ENCODE data around the gene PA2G4. TPM values are rescaled to one million over a fixed set of nuclear protein-coding genes. Genes with fewer than 3 reads are reported as not detected.

Gene PA2G4
- total RNA-seq, 2 experiments from 2014 or later, result 399 to 410 TPM

DNA sequence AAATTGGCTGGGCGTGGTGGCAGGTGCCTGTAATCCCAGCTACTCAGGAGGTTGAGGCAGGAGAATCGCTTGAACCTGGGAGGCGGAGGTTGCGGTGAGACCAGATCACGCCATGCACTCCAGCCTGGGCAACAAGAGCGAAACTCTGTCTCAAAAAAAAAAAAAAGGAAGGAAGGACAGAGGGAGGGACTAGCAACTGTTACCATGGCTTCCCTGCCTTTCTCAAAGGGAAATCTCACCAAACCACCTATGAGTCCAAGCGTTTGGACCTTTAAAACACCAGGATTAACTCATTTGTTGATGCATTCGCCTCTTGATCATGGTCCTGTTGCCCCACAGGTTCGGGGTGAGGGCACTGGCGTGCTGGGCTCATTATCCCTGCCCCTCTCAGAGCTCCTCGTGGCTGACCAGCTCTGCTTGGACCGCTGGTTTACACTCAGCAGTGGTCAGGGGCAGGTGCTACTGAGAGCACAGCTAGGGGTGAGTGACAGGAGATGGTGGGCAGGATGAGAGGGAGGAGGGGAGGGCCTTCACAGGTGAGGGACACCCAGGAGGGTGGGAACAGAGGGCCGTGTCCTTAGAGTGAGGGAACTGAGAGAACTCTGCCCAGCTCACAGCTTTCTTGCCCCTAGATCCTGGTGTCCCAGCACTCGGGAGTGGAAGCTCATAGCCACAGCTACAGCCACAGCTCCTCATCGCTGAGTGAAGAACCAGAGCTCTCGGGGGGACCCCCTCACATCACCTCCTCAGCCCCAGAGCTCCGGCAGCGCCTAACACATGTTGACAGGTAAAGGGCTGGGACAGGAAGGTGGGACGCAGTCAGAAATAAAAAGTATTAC, 37.8 kb downstream of the PA2G4 start:
- CTCF ChIA-PET, result interaction anchor here (1.0 to 2.3 kb wide), 2 partner anchors 10 to 15 kb away, joined by 3 to 10 read pairs; partner anchors contain the start of gene MYL6B
- H3K4me1 Mint-ChIP-seq (ENCODE audit: low read depth), result peaks cover 46% of the 10 kb centered on the region
- peaks cover 66% of the 10 kb centered on the region for H3K36me3 Mint-ChIP-seq
- intact Hi-C loops (cut with micrococcal nuclease), result no loop called here
- POLR2A ChIA-PET, result interaction anchor here (0.6 to 2.1 kb wide), 8 partner anchors 10 to 40 kb away, joined by 3 to 9 read pairs (median 4); partner anchors contain the start of genes ESYT1 and MYL6B
- H3K4me3 Mint-ChIP-seq, result no peak overlapping the region
- H3K27ac Mint-ChIP-seq, result peak overlapping the region; percentile 81
- DNase-seq, result no peak
- H3K9me3 Mint-ChIP-seq, result no peaks in the 10 kb centered on the region
- no peaks in the 10 kb centered on the region for H3K27me3 Mint-ChIP-seq

DNA sequence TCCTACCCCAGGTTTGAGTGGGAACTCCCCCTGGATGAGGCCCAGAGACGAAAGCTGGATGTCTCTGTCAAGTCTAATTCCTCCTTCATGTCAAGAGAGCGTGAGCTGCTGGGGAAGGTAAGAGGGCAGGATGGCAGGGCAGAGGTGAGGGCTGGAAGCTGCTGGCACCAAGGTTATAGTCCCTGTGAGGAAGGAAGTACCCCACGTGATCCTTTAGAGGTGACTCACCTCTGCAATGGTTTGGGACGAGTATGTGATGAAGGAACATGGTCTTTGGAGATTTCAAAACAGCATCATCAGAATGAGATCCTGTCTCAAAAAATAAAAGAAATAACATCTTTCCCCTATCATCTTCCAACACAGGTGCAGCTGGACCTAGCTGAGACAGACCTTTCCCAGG, 38.9 kb downstream of the PA2G4 start:
- H3K9me3 Mint-ChIP-seq, result no peaks in the 10 kb centered on the region
- H3K27me3 Mint-ChIP-seq, result no peaks in the 10 kb centered on the region
- intact Hi-C loops (cut with micrococcal nuclease), result no loop called here
- H3K4me1 Mint-ChIP-seq (ENCODE audit: low read depth), result peaks cover 36% of the 10 kb centered on the region
- H3K27ac Mint-ChIP-seq, result peak overlapping the region; percentile 81
- no peak overlapping the region for H3K4me3 Mint-ChIP-seq
- ChIA-PET CTCF (interaction anchor here (0.9 to 2.3 kb wide), 4 partner anchors 9 to 63 kb away, joined by 3 to 10 read pairs (median 4); partner anchors contain the start of genes MYL6B and SMARCC2), POLR2A (interaction anchor here (0.6 to 2.1 kb wide), 5 partner anchors 8 to 18 kb away, joined by 3 to 9 read pairs (median 3); partner anchors contain the start of genes ESYT1, MYL6 and MYL6B)
- DNase-seq, result no peak
- H3K36me3 Mint-ChIP-seq, result peaks cover 57% of the 10 kb centered on the region

DNA sequence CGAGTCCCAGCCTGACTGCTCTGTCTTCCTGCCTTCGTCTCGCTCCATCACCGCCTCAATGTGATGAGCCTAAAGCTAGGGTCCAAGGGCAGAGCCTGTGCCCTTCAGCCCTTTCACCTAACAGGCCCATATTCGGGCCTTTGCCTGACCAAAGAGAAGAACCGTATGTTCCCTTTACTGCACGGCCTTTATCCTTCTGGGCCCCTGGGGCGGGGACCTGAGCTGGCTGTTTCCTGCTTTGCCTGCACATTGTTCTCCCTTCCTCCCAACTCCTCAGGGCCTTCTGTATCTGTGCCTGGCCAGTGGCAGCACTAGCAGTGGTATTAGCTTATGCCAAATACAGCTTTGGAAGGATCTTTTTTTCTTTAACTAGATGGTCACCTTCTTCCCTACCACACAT, 39.5 kb downstream of the PA2G4 start:
- Mint-ChIP-seq H3K4me1 (ENCODE audit: low read depth) (peaks cover 30% of the 10 kb centered on the region), H3K36me3 (peaks cover 50% of the 10 kb centered on the region), H3K27me3 (no peaks in the 10 kb centered on the region), H3K27ac (peak overlapping the region; percentile 81), H3K4me3 (no peak overlapping the region), H3K9me3 (no peaks in the 10 kb centered on the region)
- no peak for DNase-seq
- ChIA-PET CTCF (interaction anchor here (1.6 kb wide), 1 partner anchor 46 kb away, joined by 6 read pairs; the partner anchor contains the start of gene SMARCC2), POLR2A (interaction anchor here (1.0 to 2.1 kb wide), 3 partner anchors 8 to 17 kb away, joined by 3 to 9 read pairs (median 4); partner anchors contain the start of genes MYL6 and MYL6B)
- intact Hi-C loops (cut with micrococcal nuclease), result no loop called here

DNA sequence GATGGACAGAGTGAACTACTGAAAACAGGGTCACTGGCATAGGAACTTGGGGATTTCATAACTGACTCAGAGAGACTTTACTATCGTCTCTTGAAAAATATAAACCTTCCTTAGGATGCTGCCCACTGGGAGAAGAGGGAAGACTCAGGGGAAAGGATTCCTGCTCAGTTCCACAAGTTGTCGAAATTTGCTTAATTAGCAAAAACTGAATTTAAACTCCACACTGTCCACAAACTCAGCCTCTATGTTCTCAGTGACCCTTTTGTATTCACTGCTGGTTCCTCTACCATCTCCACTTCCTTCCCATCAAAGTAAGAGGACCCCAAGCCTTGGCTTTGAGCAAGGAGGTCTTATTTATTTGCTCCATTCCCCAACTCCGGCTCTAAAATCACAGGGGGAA, 40.9 kb downstream of the PA2G4 start:
- Mint-ChIP-seq H3K27me3 (no peaks in the 10 kb centered on the region), H3K36me3 (peaks cover 43% of the 10 kb centered on the region), H3K4me3 (no peak overlapping the region), H3K4me1 (ENCODE audit: low read depth) (peaks cover 28% of the 10 kb centered on the region), H3K9me3 (no peaks in the 10 kb centered on the region), H3K27ac (peak overlapping the region; percentile 54)
- DNase-seq, result no peak
- ChIA-PET CTCF (no interaction called here), POLR2A (interaction anchor here (1.3 kb wide), 1 partner anchor 15 kb away, joined by 3 read pairs; no protein-coding TSS in a partner anchor)
- intact Hi-C loops (cut with micrococcal nuclease), result no loop called here

DNA sequence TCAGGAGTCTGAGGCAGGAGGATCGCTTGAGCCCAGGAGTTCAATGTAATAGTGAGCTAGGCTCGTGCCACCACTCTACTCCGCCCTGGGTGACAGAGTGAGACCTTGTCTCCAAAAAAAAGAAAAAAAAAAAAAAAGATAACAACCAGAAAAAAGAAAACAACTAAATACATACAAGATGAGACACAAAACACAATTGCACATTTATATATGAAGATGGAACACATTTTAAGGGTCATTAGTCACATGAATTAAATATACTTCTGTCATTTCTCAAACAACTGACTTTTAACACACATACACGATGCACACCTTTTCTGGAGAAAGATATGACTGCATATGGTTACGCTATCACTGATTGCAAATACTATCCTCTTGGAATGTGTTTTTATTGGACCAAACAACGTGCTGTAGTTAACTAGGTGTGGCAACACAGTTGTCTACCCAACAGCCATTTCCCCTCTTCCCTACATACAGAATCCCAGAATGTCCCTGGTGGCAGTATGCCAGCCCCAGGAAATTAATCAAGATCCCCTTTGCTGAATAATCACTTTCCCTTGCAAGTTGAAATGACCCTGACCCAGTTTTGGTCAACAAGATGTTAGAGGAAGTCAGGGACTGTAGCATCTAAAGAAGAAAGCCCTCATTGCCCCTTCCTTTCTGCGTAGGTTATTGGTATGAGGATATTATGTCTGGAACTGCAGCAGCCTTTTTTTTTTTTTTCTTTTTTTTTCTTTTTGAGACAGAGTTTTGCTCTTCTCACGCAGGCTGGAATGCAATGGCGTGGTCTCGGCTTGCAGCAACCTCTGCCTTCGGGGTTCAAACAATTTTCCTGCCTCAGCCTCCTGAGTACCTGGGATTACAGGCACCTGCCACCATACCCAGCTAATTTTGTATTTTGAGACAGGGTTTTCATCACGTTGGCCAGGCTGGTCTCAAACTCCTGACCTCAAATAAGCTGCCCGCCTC, 42.4 kb downstream of the PA2G4 start:
- Mint-ChIP-seq H3K27me3 (no peaks in the 10 kb centered on the region), H3K36me3 (peaks cover 33% of the 10 kb centered on the region), H3K4me3 (no peak overlapping the region), H3K4me1 (ENCODE audit: low read depth) (peaks cover 35% of the 10 kb centered on the region), H3K9me3 (no peaks in the 10 kb centered on the region), H3K27ac (peak overlapping the region; percentile 29)
- POLR2A ChIA-PET, result interaction anchor here (0.6 kb wide), 1 partner anchor 612 kb away, joined by 3 read pairs; no protein-coding TSS in a partner anchor
- DNase-seq, result no peak
- intact Hi-C loops (cut with micrococcal nuclease), result no loop called here
- CTCF ChIA-PET, result interaction anchor here (0.8 to 0.9 kb wide), 2 partner anchors 28 to 60 kb away, joined by 3 read pairs; no protein-coding TSS in a partner anchor

DNA sequence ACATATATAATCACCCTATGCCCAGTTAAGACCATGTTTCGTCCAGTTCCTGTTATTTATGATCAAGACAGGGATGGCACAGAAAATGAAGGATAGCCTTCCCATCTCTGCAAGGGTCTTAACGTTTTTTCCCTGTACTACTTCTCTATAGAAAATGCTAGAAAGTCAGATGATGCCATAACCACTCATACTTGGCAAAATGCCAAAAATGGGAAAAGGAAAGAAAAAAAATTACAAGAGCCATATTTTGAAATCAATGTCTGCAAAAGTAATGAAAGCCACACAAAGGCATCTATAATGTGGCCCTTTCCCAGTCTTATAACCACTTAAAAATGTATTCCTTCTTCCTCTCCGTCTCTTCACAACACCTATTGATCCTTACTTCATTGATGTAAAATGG, 46.2 kb downstream of the PA2G4 start:
- peak overlapping the region; percentile 96 for H3K27ac Mint-ChIP-seq
- peaks cover 3% of the 10 kb centered on the region for H3K36me3 Mint-ChIP-seq
- intact Hi-C loops (cut with micrococcal nuclease), result no loop called here
- no peaks in the 10 kb centered on the region for H3K27me3 Mint-ChIP-seq
- no peak for DNase-seq
- H3K9me3 Mint-ChIP-seq, result no peaks in the 10 kb centered on the region
- H3K4me3 Mint-ChIP-seq, result peak overlapping the region; percentile 78
- POLR2A ChIA-PET, result interaction anchor here (0.7 to 1.7 kb wide), 3 partner anchors 8 to 234 kb away, joined by 3 to 5 read pairs (median 4); partner anchors contain the start of genes MYL6 and ZC3H10
- peaks cover 28% of the 10 kb centered on the region for H3K4me1 Mint-ChIP-seq (ENCODE audit: low read depth)
- CTCF ChIA-PET, result interaction anchor here (1.0 to 4.6 kb wide), 3 partner anchors 24 to 333 kb away, joined by 3 to 54 read pairs (median 4); partner anchors contain the start of genes ESYT1, ORMDL2, SARNP and SMARCC2

DNA sequence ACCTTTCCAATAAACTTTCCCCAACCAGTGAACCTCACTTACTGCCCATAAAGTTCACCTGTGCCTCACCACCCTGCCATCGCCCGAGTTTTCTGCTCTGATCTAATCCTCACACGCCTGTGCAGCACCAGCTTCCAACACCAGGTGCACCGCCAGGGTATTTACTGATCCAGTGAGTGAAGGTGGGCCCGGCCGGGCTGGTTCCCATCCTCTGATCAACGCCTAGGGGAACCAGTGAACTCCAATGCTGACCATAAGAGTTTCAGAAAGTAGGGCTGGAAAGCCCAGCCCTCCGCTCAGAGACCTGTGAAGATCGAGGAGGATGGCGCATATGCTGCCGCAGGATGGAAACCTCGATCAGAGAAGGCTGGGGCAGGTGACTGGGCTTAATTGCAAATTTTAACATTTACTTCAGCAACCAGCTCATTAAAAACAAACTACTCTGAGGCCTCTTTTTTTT, 47.3 kb downstream of the PA2G4 start:
- peak overlapping the region; percentile 78 for H3K4me3 Mint-ChIP-seq
- POLR2A ChIA-PET, result interaction anchor here (0.5 to 1.5 kb wide), 9 partner anchors 9 to 71 kb away, joined by 3 to 15 read pairs (median 5); partner anchors contain the start of genes ESYT1 and ZC3H10
- no peaks in the 10 kb centered on the region for H3K9me3 Mint-ChIP-seq
- intact Hi-C loops (cut with micrococcal nuclease), result loop anchor here (1.0 to 2.0 kb wide), 7 partner anchors 9 to 221 kb away; partner anchors contain the start of genes DGKA, PA2G4, SMARCC2 and ZC3H10
- peaks cover 5% of the 10 kb centered on the region for H3K36me3 Mint-ChIP-seq
- CTCF ChIA-PET, result interaction anchor here (0.7 to 4.6 kb wide), 15 partner anchors 9 to 477 kb away, joined by 3 to 54 read pairs (median 3); partner anchors contain the start of genes ESYT1, ORMDL2, PA2G4 and RNF41
- peak; percentile 83 for DNase-seq
- H3K4me1 Mint-ChIP-seq (ENCODE audit: low read depth), result peaks cover 30% of the 10 kb centered on the region
- peak overlapping the region; percentile 96 for H3K27ac Mint-ChIP-seq
- H3K27me3 Mint-ChIP-seq, result no peaks in the 10 kb centered on the region

DNA sequence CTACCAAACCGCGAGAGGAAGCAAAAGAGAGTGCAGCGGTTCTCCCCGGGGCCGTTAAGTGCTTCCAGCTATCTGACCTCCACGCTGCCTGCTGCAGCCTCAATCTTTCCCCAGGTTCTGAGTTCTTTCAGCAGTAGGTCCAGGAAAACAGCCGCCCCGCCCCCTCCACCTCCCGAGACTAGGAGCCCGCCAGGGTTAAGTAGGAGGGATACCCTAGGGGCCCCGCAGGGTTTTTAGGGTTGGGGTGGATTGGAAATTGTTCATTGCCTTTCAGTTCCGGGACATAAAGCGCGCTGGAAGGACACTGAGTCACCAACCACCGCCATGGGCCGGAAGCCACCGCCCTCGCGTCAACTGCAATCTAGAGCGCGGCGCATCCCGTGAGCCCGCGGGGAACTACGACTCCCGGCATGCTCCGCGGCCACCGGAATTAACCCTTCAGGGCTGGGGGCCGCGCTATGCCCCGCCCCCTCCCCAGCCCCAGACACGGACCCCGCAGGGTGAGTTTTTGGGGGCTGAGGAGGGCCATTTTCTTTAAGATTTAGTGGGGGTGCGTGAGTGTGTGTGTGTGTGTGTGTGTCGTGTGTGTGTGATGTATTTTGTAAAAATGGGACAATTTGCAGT, 47.9 kb downstream of the PA2G4 start, which contains the start of gene MYL6B:
Gene MYL6B, plus strand, starts transcription at position 456 of the 624 bp plus-strand sequence. CDS start 1,332 bp downstream, outside the sequence.
- peaks cover 32% of the 10 kb centered on the region for H3K4me1 Mint-ChIP-seq (ENCODE audit: low read depth)
- H3K9me3 Mint-ChIP-seq, result no peaks in the 10 kb centered on the region
- peak within 1 kb of the TSS; percentile 96 for H3K27ac Mint-ChIP-seq
- no peaks in the 10 kb centered on the region for H3K27me3 Mint-ChIP-seq
- H3K36me3 Mint-ChIP-seq, result peaks cover 8% of the 10 kb centered on the region
- H3K4me3 Mint-ChIP-seq, result peak within 1 kb of the TSS; percentile 78
- ChIA-PET POLR2A (interaction anchor here (0.8 to 1.5 kb wide), 7 partner anchors 9 to 70 kb away, joined by 3 to 15 read pairs (median 6); partner anchors contain the start of genes ESYT1 and ZC3H10), CTCF (interaction anchor here (0.7 to 4.6 kb wide), 15 partner anchors 9 to 477 kb away, joined by 3 to 54 read pairs (median 3); partner anchors contain the start of genes ESYT1, ORMDL2, PA2G4 and RNF41)
- peak; percentile 97 for DNase-seq
- intact Hi-C loops (cut with micrococcal nuclease), result loop anchor here (1.0 to 2.0 kb wide), 7 partner anchors 8 to 221 kb away; partner anchors contain the start of genes DGKA, PA2G4, SMARCC2 and ZC3H10

DNA sequence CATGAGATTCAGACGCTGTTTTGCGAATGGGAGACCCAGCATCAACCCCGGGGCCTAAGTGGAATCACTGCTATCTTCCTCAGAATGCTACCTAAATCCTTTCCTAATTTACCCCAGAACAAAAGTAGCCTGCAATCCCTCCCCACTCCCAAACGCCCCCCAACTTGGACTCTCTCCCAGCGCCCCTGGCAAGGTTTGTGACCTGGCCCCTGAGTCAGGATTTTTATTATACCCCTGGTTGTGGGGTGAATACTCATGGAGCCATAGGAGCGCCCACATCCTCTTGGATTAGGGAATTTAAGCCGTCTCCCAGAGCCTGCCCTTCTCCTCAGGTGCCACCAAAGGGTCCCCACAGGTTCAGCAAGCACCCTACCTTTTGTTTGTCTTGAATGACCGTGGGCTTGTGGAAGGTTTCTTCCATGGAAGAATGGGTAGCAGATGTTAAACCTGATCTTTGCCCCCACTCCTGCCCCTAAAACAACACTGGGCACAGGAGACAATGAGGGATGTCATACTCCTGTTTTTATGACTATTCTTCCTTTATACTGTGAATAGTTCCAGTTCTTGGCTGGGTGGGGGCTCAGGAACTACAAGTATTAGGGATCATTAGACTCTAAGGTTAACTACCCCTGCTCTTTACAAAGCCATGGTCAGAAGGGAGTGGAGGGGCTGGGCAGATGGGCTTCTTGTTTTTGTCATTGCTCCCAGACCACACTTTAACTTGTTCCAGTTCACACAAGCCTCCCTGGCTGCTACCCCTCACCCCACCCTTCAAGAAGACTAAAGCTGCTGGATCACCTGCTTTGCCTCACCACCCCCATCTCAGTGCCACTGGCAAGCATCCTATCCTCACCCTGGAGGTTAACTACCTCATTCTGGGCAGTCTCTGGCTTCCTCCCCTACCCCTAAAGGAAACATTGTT, 48.7 kb downstream of the PA2G4 start:
- H3K27me3 Mint-ChIP-seq, result no peaks in the 10 kb centered on the region
- H3K4me1 Mint-ChIP-seq (ENCODE audit: low read depth), result peaks cover 36% of the 10 kb centered on the region
- H3K9me3 Mint-ChIP-seq, result no peaks in the 10 kb centered on the region
- intact Hi-C loops (cut with micrococcal nuclease), result loop anchor here (1.0 to 2.0 kb wide), 7 partner anchors 7 to 222 kb away; partner anchors contain the start of genes DGKA, PA2G4, SMARCC2 and ZC3H10
- ChIA-PET CTCF (interaction anchor here (1.5 kb wide), 1 partner anchor 27 kb away, joined by 7 read pairs; no protein-coding TSS in a partner anchor), POLR2A (interaction anchor here (1.3 kb wide), 1 partner anchor 69 kb away, joined by 5 read pairs; no protein-coding TSS in a partner anchor)
- H3K27ac Mint-ChIP-seq, result peak overlapping the region; percentile 96
- no peak for DNase-seq
- peaks cover 9% of the 10 kb centered on the region for H3K36me3 Mint-ChIP-seq
- peak overlapping the region; percentile 78 for H3K4me3 Mint-ChIP-seq
